Panc1 (cell line): ENCODE results near the gene AGTR1.

Source experiments
- CTCF ChIP-seq: fragments of 450-650 bp; IDR thresholded peaks from 2 replicates; pipeline ENCODE4 v1.5.1; 2017; ENCODE audit warnings: mild to moderate bottlenecking
- POLR2AphosphoS5 ChIP-seq: IDR thresholded peaks from 2 replicates; pipeline ENCODE4 v1.6.1; 2012; ENCODE audit warnings: mild to moderate bottlenecking, low read depth, low read length, moderate library complexity
- REST ChIP-seq, 2 experiments: IDR thresholded peaks; 2 replicates each; pipeline ENCODE4 v1.6.1; 2011 to 2012; ENCODE audit warnings: low read depth in 2 of 2, control low read depth in 1 of 2, low read length in 1 of 2, mild to moderate bottlenecking in 1 of 2, moderate library complexity in 1 of 2; ENCODE audit not compliant: insufficient read depth in 1 of 2
- SIN3A ChIP-seq: IDR thresholded peaks from 2 replicates; pipeline ENCODE4 v1.6.1; 2012; ENCODE audit warnings: low read depth, mild to moderate bottlenecking, low read length, moderate library complexity, borderline replicate concordance; ENCODE audit not compliant: insufficient read depth

- TF ChIP-seq REST (IDR thresholded peaks at IDR 0.05; ENCODE audit: insufficient read depth in 1 of 2, low read depth in 2 of 2, low read length in 1 of 2), result no peak
- TF ChIP-seq CTCF, result no peak
- no peak for TF ChIP-seq POLR2AphosphoS5
- no peak for TF ChIP-seq SIN3A
Observed at GRCh38 chr3:148778926-148779325, 81.2 kb downstream of the AGTR1 start.
